Upper lobe of left lung (tissue), 4 donors: ENCODE measurements around the gene CIPC.

Experiments
- EP300 ChIP-seq, 4 donors: sonication (generic); formaldehyde crosslinking; IDR thresholded peaks; one replicate each; pipeline ENCODE4 v1.5.1; 2017; ENCODE audit warnings: antibody characterized with exemption in 4 of 4, control low read depth in 2 of 4
- POLR2A ChIP-seq, 4 donors: fragments of 450-650 bp; IDR thresholded peaks; one replicate each; pipeline ENCODE4 v1.5.1; 2016 to 2017; ENCODE audit warnings: antibody characterized with exemption in 4 of 4, mild to moderate bottlenecking in 2 of 4
- POLR2AphosphoS5 ChIP-seq, 2 donors: sonication (generic); formaldehyde crosslinking; IDR thresholded peaks; one replicate each; pipeline ENCODE4 v1.5.1; 2017; ENCODE audit warnings: antibody characterized with exemption in 2 of 2
- TF ChIP-seq, protein P1 (sequence below), 6 experiments: fragments of 450-650 bp in 4 of 6; fragments of 200-600 bp in 2 of 6; sonication (generic) in 2 of 6; IDR thresholded peaks; one replicate each; pipeline ENCODE4 v1.5.1; 2016 to 2019; ENCODE audit warnings: antibody characterized with exemption in 6 of 6

DNA sequence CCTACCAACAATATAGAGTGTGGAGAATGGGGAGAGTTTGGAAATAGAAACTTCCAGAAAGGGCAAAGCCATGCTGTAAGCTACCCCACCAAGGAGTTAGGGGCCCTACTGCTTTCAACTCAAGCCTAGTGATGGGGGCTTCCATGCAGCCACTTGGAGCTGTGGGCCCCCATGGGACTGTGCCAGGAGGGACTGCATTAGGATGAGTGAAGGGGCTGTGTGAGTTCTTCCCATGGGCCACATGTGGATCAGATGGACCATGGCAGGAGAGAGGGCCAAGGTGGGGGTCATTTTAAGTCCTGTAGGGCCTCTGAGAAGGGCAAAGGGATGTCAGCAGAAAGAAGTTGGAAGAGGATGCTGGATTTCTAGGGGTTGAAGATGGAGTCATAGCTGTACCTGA is 23.1 kb upstream of the CIPC start:
- TF ChIP-seq, protein P1, sequence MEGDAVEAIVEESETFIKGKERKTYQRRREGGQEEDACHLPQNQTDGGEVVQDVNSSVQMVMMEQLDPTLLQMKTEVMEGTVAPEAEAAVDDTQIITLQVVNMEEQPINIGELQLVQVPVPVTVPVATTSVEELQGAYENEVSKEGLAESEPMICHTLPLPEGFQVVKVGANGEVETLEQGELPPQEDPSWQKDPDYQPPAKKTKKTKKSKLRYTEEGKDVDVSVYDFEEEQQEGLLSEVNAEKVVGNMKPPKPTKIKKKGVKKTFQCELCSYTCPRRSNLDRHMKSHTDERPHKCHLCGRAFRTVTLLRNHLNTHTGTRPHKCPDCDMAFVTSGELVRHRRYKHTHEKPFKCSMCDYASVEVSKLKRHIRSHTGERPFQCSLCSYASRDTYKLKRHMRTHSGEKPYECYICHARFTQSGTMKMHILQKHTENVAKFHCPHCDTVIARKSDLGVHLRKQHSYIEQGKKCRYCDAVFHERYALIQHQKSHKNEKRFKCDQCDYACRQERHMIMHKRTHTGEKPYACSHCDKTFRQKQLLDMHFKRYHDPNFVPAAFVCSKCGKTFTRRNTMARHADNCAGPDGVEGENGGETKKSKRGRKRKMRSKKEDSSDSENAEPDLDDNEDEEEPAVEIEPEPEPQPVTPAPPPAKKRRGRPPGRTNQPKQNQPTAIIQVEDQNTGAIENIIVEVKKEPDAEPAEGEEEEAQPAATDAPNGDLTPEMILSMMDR (IDR thresholded peaks at IDR 0.05), result no peak
- TF ChIP-seq EP300 (IDR thresholded peaks at IDR 0.05), result no peak
- no peak for TF ChIP-seq POLR2A (IDR thresholded peaks at IDR 0.05)
- no peak for TF ChIP-seq POLR2AphosphoS5 (IDR thresholded peaks at IDR 0.05)
